Measurements from ENCODE around the gene SCART1. TPM values are rescaled to one million over a fixed set of nuclear protein-coding genes. Genes with fewer than 3 reads are reported as not detected.

The SCART1 gene
- total and polyA plus RNA-seq, 2 of the 4 experiments (the other 2 are of a cell fraction) = 0.54 to 2.1 TPM

DNA sequence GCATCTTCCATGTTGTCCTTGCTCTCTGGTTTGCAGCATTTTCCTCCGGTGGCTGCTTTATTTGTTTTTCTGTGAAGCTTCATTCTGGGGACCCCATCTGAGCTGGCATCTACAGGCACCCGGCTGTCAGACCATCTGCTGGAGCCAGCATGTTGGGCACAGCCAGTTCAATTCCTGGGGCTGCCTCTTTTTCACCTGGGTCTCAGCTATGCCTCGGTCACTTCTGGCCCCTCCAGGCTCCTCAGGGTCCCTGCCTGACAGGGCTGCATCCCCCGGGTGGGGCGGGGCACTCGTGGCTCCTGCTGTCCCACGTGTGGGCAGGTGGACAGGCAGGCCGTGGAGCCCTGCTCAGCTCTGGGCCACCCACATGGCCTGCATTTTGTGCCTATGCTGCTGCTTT, 8.1 kb downstream of the SCART1 start:
- Histone ChIP-seq H3K18ac (ENCODE audit: low read depth, low read length) (no peak overlapping the region), H3K56ac (ENCODE audit: extremely low read depth, insufficient read depth, low read length) (no peak overlapping the region), H3K9me1 (ENCODE audit: insufficient read depth, low read length) (no peaks in the 10 kb centered on the region), H3K36me3 (ENCODE audit: control insufficient read depth, insufficient read depth, low read length) (no peaks in the 10 kb centered on the region), H2BK20ac (ENCODE audit: low read depth, low read length) (no peak overlapping the region), H3K4me3 (ENCODE audit: insufficient read depth, low read depth, low read length) (no peak overlapping the region), H4K8ac (ENCODE audit: low read depth in 2 of 2, low read length in 2 of 2) (no peak overlapping the region), H3K14ac (replicated peaks; ENCODE audit: low read depth, low read length) (no peak overlapping the region), H4K5ac (ENCODE audit: low read depth, low read length) (no peak overlapping the region), H3K4me2 (ENCODE audit: low read depth, low read length) (no peak overlapping the region), H3K79me1 (ENCODE audit: low read depth in 1 of 2, low read length in 2 of 2) (no peaks in the 10 kb centered on the region), H3K9me3 (ENCODE audit: control insufficient read depth, insufficient read depth, low read length) (no peaks in the 10 kb centered on the region), H2AK9ac (replicated peaks; ENCODE audit: low read depth, low read length, poor library complexity) (no peak overlapping the region), H4K20me1 (ENCODE audit: insufficient read depth, low read length) (no peaks in the 10 kb centered on the region), H2AK5ac (ENCODE audit: low read depth, low read length) (no peak overlapping the region), H3K27me3 (ENCODE audit: control insufficient read depth, insufficient read depth, low read length) (no peaks in the 10 kb centered on the region), H2BK15ac (ENCODE audit: low read depth, low read length) (no peak overlapping the region), H2BK5ac (ENCODE audit: low read depth, low read length, poor library complexity, severe bottlenecking) (no peak overlapping the region), H2AFZ (replicated peaks; ENCODE audit: low read length, poor library complexity) (no peak overlapping the region), H3K9ac (ENCODE audit: low read depth, low read length) (no peak overlapping the region), H3K4me1 (ENCODE audit: control insufficient read depth, insufficient read depth, low read length) (no peaks in the 10 kb centered on the region), H3K23ac (ENCODE audit: low read depth, low read length) (no peak overlapping the region), H3K4ac (ENCODE audit: low read depth, low read length) (no peak overlapping the region), H3K27ac (ENCODE audit: insufficient read depth, low read length) (no peak overlapping the region), H4K91ac (ENCODE audit: insufficient read depth, low read depth, low read length) (no peak overlapping the region), H2BK120ac (ENCODE audit: low read depth, low read length) (no peak overlapping the region)
- ATAC-seq (ENCODE audit: low read depth) (no peak), DNase-seq (no peak)
- intact Hi-C loops (cut with micrococcal nuclease) (no loop called here), in situ Hi-C loops (cut with MboI; ENCODE audit: low sequenced_read_pairs) (no loop called here), dilution Hi-C loops (cut with HindIII; ENCODE audit: low sequenced_read_pairs, unreplicated experiment) (no loop called here)
- 63% methylated on average over 7 of the region's 8 CpGs; no CpG with 5 or more reads in 1 of the 2 experiments for WGBS, 2 experiments (ENCODE audit: extremely low coverage in 2 of 2, insufficient read length in 1 of 2)
- ChIA-PET POLR2A (ENCODE audit: unreplicated experiment) (no interaction called here), CTCF (no interaction called here)
- BruUV-seq (replicated peaks) = no TSS peak
- TF ChIP-seq, protein P1, sequence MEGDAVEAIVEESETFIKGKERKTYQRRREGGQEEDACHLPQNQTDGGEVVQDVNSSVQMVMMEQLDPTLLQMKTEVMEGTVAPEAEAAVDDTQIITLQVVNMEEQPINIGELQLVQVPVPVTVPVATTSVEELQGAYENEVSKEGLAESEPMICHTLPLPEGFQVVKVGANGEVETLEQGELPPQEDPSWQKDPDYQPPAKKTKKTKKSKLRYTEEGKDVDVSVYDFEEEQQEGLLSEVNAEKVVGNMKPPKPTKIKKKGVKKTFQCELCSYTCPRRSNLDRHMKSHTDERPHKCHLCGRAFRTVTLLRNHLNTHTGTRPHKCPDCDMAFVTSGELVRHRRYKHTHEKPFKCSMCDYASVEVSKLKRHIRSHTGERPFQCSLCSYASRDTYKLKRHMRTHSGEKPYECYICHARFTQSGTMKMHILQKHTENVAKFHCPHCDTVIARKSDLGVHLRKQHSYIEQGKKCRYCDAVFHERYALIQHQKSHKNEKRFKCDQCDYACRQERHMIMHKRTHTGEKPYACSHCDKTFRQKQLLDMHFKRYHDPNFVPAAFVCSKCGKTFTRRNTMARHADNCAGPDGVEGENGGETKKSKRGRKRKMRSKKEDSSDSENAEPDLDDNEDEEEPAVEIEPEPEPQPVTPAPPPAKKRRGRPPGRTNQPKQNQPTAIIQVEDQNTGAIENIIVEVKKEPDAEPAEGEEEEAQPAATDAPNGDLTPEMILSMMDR (conservative IDR thresholded peaks at IDR 0.05; ENCODE audit: low read depth, low read length) = no peak
- TF ChIP-seq, protein P2, sequence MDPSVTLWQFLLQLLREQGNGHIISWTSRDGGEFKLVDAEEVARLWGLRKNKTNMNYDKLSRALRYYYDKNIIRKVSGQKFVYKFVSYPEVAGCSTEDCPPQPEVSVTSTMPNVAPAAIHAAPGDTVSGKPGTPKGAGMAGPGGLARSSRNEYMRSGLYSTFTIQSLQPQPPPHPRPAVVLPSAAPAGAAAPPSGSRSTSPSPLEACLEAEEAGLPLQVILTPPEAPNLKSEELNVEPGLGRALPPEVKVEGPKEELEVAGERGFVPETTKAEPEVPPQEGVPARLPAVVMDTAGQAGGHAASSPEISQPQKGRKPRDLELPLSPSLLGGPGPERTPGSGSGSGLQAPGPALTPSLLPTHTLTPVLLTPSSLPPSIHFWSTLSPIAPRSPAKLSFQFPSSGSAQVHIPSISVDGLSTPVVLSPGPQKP (IDR thresholded peaks at IDR 0.05; ENCODE audit: borderline replicate concordance, low read depth, low read length) = no peak
- TF ChIP-seq MAZ (IDR thresholded peaks at IDR 0.05; ENCODE audit: borderline replicate concordance, low read depth, low read length) = no peak
- no peak for TF ChIP-seq RAD21 (IDR thresholded peaks at IDR 0.05; ENCODE audit: low read length)
- no peak for TF ChIP-seq MXI1 (IDR thresholded peaks at IDR 0.05; ENCODE audit: borderline replicate concordance, low read depth, low read length)
- no peak for TF ChIP-seq CHD1 (IDR thresholded peaks at IDR 0.05; ENCODE audit: low read depth, low read length)
- no peak for TF ChIP-seq MAFK (IDR thresholded peaks at IDR 0.05; ENCODE audit: low read depth, low read length)
- no peak for TF ChIP-seq SMC3 (IDR thresholded peaks at IDR 0.05; ENCODE audit: low read depth, low read length)
- TF ChIP-seq FOS (IDR thresholded peaks at IDR 0.05; ENCODE audit: low read depth, low read length) = no peak
- TF ChIP-seq POLR2A (IDR thresholded peaks at IDR 0.05; ENCODE audit: low read depth, low read length) = no peak
- TF ChIP-seq RCOR1 (IDR thresholded peaks at IDR 0.05; ENCODE audit: insufficient replicate concordance, low read length) = no peak
